Ramos (cell line): ENCODE results near the gene SDR9C7.
"Not testable (repeated sequence)": the region's sequence is repeated elsewhere in the genome, so short reads cannot be mapped to it uniquely, and the experiment has no call there.

Experiments
- in situ Hi-C: fragments of 300-500 bp; cut with MboI; formaldehyde crosslinking; loops from one replicate; pipeline ENCODE4 v1.14.3; 2022; ENCODE audit warnings: low sequenced_read_pairs; ENCODE audit not compliant: unreplicated experiment

The SDR9C7 gene

GRCh38 chr12:56921346-56921745, 12.9 kb downstream of the SDR9C7 start:
- in situ Hi-C loops, result no loop called here

GRCh38 chr12:56918139-56918538, 16.1 kb downstream of the SDR9C7 start:
- in situ Hi-C loops, result not testable (repeated sequence)

- in situ Hi-C loops, result no loop called here
Measured at GRCh38 chr12:56916996-56917333, 17.2 kb downstream of the SDR9C7 start.

- in situ Hi-C loops, result no loop called here
Measured at GRCh38 chr12:56916296-56916995, 17.8 kb downstream of the SDR9C7 start.

GRCh38 chr12:56914724-56915123, 19.5 kb downstream of the SDR9C7 start:
- in situ Hi-C loops, result no loop called here

GRCh38 chr12:56914256-56914655, 20.0 kb downstream of the SDR9C7 start:
- in situ Hi-C loops, result no loop called here

- in situ Hi-C loops, result not testable (repeated sequence)
Measured at GRCh38 chr12:56909403-56909802, 24.8 kb downstream of the SDR9C7 start.

- in situ Hi-C loops, result no loop called here
Measured at GRCh38 chr12:56908136-56908535, 26.1 kb downstream of the SDR9C7 start.

- in situ Hi-C loops, result no loop called here
Measured at GRCh38 chr12:56905852-56906251, 28.4 kb downstream of the SDR9C7 start.

- in situ Hi-C loops, result no loop called here
Measured at GRCh38 chr12:56903374-56903773, 30.8 kb downstream of the SDR9C7 start.

- in situ Hi-C loops, result not testable (repeated sequence)
Measured at GRCh38 chr12:56901313-56901712, 32.9 kb downstream of the SDR9C7 start.

GRCh38 chr12:56900583-56900982, 33.6 kb downstream of the SDR9C7 start:
- in situ Hi-C loops, result no loop called here

- in situ Hi-C loops, result no loop called here
Measured at GRCh38 chr12:56898938-56899337, 35.3 kb downstream of the SDR9C7 start.

- in situ Hi-C loops, result no loop called here
Measured at GRCh38 chr12:56897844-56898361, 36.3 kb downstream of the SDR9C7 start.

- in situ Hi-C loops, result no loop called here
Measured at GRCh38 chr12:56896082-56896481, 38.1 kb downstream of the SDR9C7 start.

- in situ Hi-C loops, result no loop called here
Measured at GRCh38 chr12:56894698-56895368, 39.4 kb downstream of the SDR9C7 start.

GRCh38 chr12:56891885-56892284, 42.3 kb downstream of the SDR9C7 start:
- in situ Hi-C loops, result not testable (repeated sequence)

GRCh38 chr12:56886319-56886718, 47.9 kb downstream of the SDR9C7 start:
- in situ Hi-C loops, result no loop called here

- in situ Hi-C loops, result no loop called here
Measured at GRCh38 chr12:56885316-56885715, 48.9 kb downstream of the SDR9C7 start.

GRCh38 chr12:56884421-56884820, 49.8 kb downstream of the SDR9C7 start:
- in situ Hi-C loops, result no loop called here

GRCh38 chr12:56882407-56882806, 51.8 kb downstream of the SDR9C7 start:
- in situ Hi-C loops, result not testable (repeated sequence)
